ENCODE data around the gene OR10C1.
A peak's percentile ranks its signal among the peaks of the same experiment; 100 is the strongest.
"Not testable (repeated sequence)": the region's sequence is repeated elsewhere in the genome, so short reads cannot be mapped to it uniquely, and the experiment has no call there.

OR10C1 gene

DNA sequence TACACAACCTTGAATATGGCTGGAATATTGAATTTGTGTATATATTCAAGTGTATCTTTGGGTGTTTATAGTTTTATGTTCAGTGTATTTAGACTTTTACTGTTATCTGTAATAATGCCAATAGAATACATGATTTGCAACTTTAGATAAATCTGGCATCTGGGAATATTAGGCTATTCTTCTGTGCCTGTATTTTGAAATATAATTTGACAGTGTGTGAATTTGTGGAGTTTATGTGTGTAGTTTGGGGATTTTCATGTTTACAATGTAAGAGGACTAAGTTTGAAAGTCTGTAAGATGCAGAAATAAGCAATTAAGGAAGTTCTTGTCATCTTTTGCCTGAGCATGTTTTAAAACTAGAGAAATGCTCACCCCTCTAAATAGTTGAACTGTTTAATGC lies at the start of gene OR10C1:
TSS of gene OR10C1 (plus strand) at position 301 of the 400 bp plus-strand sequence. CDS start 710 bp downstream, outside the sequence.
- ATAC-seq, result no peak
- DNase-seq, result no peak

DNA sequence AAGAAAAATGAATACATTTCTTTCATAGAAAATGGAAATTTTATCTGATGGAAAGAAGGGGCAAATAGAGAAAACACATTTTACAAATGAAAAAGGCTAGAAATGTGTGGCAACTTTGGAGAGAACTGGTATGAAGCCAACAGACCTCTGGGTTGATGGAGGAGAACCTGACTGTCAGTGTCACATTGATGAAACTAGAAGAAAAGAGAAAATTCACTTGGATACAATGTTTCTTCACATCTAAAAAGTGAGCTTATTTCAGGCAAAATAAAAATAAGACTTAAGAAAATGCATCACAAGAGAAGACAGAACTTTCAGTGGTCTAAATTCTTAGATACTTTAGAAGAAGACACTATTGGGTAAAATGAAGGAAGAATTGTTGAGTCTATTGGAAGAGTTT lies 43.8 kb upstream of the OR10C1 start, which contains the start of gene OR12D2:
TSS of gene OR12D2 (plus strand) at position 301 of the 400 bp plus-strand sequence. CDS start 1,069 bp downstream, outside the sequence.
- no peak for DNase-seq
- ATAC-seq, result no peak

- no peak for DNase-seq
- ATAC-seq, result no peak
Observed at GRCh38 chr6:29399525-29399924, 39.6 kb upstream of the OR10C1 start.

GRCh38 chr6:29403801-29404200 lies 35.3 kb upstream of the OR10C1 start:
- ATAC-seq (no peak), DNase-seq (no peak)

DNA sequence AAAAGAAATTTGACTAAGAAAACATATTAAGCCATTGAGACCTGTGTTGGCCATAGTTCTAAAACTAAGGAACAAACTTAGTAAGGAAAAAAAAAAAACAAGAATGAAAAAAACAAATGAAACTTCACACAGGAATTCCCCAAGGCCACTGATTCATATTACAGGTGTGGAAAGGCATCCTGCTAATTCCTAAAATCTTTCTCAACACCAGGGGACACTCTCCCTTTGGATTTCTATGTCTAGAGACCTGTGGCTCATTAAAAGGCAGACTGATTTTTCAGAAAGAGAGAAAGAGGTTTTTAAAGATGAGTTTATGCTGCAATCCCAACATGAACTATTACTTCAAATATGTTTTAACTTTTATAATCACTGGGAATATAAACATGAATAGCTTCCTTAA lies 24.5 kb upstream of the OR10C1 start, which contains the start of gene OR12D1:
TSS of gene OR12D1 (plus strand) at position 341 of the 400 bp plus-strand sequence.
- no peak for ATAC-seq
- DNase-seq, result no peak

GRCh38 chr6:29419516-29419915 lies 19.6 kb upstream of the OR10C1 start:
- ATAC-seq (no peak), DNase-seq (no peak)

GRCh38 chr6:29424168-29424567 lies 14.9 kb upstream of the OR10C1 start:
- no peak for DNase-seq
- no peak for ATAC-seq

- DNase-seq (no peak), ATAC-seq (peak; percentile 32)
Observed at GRCh38 chr6:29424575-29424974, 14.5 kb upstream of the OR10C1 start.

- ATAC-seq (no peak), DNase-seq (no peak)
Observed at GRCh38 chr6:29425075-29425474, 14.0 kb upstream of the OR10C1 start.

GRCh38 chr6:29426654-29427053 lies 12.5 kb upstream of the OR10C1 start:
- no peak for DNase-seq
- ATAC-seq, result no peak

GRCh38 chr6:29436730-29437129 lies 2.4 kb upstream of the OR10C1 start:
- DNase-seq, ATAC-seq: not testable (repeated sequence)

DNA sequence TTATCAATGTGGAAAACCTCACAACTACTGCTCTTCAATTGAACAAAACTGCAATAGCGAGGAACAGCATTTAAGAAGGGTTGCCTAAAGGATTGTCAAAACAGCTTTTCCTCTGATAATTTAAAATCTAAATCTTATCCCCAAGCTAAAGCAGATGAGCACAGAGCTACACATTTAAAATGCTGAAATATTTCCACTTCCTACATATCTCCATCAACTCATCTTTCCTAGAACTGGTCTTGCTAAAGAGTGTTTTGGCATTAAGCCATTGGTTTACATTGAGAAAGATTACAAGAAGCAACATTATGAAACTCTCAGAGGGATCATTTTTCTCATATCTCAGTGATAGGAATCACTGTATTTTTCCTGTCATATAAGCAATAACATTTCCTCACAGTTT lies 3.6 kb downstream of the OR10C1 start:
- no peak for DNase-seq
- no peak for ATAC-seq

DNA sequence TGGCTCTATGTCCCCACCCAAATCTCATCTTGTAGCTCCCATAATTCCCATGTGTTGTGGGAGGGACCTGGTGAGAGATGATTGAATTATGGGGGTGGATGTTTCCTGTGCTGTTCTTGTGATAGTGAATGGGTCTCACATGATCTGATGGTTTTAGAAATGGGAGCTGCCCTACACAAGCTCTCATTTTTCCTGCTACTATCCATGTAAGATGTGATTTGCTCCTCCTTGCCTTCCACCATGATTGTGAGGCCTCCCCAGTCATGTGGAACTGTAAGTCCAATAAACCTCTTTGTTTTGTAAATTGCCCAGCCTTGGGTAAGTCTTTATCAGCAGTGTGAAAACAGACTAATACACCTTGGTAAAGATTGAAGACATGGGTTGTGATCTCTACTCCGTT lies 4.9 kb downstream of the OR10C1 start:
- ATAC-seq, result not testable (repeated sequence)

DNA sequence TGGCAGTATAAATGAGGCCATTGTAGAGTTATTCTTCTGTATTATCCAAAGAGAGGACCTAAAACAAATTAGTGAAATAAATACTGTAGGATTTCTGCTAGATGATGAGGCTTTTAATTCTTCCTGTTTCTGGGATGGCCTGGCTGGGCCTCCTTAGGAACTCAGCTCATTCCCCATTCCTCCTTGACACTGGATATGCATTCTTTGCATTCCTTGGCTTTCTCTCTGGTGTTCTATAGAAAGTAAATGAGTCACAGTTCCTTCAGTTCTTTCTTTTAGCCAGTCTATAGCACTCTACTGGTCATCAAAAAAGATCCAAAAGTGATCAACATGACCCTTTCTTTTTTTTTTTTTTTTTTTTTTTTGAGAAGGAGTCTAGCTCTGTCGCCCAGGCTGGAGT lies 8.6 kb downstream of the OR10C1 start:
- DNase-seq (no peak), ATAC-seq (no peak)

More for the DNA sequence above, 4.9 kb downstream of the OR10C1 start:
- not testable (repeated sequence) for DNase-seq

DNA sequence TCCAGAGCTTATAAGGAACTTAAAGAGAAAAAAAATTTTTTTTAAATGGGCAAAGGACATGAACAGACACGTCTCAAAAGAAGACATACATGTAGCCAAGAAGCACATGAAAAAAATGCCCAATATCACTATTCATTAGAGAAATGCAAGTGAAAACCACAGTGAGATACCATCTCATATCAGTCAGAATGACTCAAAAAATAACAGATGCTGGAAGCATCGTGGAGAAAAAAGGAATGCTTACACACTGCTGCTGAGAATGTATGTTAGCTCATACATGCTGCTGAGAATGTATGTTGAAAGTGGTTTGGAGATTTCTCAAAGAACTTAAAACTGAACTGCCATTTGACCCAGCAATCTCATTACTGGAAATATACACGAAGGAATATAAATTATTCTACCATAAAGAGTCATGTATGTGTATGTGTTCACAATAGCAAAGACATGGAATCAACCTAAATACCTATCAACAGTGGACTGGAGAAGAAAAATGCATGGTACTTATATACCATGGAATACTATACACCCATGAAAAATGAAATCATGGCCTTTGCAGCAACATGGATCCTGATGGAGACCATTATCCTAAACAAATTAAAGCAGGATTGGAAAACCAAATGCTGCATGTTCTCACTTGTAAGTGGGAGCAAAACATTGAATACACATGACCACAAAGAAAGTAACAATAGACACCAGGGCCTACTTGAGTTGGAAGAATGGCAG lies 12.5 kb downstream of the OR10C1 start:
- DNase-seq (no peak), ATAC-seq (no peak)

- no peak for ATAC-seq
- DNase-seq, result no peak
Observed at GRCh38 chr6:29456971-29457370, 17.9 kb downstream of the OR10C1 start, which contains the start of the genes OR11A1 and OR2H1. Gene OR11A1 (minus strand): TSS chr6:29457071. CDS start chr6:29427641, 29,430 bp downstream. Gene OR2H1 (plus strand): TSS chr6:29457155. CDS start chr6:29461770, 4,615 bp downstream.

GRCh38 chr6:29461021-29461814 lies 22.1 kb downstream of the OR10C1 start:
- no peak for DNase-seq
- no peak for ATAC-seq

DNA sequence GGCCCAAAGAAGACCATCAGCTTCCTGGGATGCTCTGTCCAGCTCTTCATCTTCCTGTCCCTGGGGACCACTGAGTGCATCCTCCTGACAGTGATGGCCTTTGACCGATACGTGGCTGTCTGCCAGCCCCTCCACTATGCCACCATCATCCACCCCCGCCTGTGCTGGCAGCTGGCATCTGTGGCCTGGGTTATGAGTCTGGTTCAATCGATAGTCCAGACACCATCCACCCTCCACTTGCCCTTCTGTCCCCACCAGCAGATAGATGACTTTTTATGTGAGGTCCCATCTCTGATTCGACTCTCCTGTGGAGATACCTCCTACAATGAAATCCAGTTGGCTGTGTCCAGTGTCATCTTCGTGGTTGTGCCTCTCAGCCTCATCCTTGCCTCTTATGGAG lies 22.9 kb downstream of the OR10C1 start:
- no peak for DNase-seq
- ATAC-seq, result no peak

GRCh38 chr6:29465279-29465678 lies 26.2 kb downstream of the OR10C1 start:
- ATAC-seq, result no peak

DNA sequence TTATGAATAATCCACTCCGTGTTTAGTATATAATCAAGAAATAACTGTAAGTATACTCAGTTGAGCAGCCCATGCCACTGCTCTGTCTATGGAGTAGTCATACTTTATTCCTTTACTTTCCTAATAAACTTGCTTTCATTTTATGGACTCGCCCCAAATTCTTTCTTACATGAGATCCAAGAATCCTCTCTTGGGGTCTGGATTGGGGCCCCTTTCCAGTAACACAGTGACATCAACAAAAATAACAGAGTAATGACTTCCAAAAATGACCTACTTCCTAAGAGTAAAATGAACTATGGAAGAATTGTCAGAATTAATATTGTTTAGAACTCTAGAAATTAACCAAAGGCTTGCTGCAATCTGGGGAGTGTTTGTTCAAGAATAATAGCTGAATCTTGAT lies 26.7 kb downstream of the OR10C1 start:
- ATAC-seq (no peak), DNase-seq (no peak)

More at GRCh38 chr6:29465279-29465678, 26.2 kb downstream of the OR10C1 start:
- DNase-seq, result no peak

GRCh38 chr6:29466241-29466640 lies 27.1 kb downstream of the OR10C1 start:
- no peak for DNase-seq
- no peak for ATAC-seq

- DNase-seq (no peak), ATAC-seq (no peak)
Observed at GRCh38 chr6:29474996-29475395, 35.9 kb downstream of the OR10C1 start.

DNA sequence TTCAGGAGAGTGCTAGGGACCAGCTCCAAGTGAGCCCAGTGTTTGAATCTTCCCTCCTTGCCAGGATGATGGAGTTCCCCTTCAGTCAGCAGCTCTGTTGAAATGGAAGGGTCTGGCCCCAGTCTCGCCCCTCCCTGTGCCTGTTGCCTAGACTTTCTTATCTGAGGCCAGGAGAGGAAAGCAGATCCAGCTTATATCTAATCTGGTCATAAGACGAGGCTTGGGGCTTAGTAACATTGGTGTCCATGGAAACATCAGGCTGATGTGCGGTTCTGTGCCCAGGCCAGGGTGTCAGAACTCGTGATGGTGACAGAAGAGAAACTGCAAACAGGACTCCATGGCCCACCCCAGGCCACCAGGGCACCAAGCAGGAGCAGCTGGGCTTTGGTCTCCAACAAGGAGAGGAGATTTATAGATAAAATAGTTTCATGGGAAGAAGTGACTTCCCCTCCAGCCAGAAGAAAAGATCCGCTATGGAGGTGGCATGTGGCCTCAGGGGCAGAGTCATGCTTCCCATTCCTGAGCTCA lies 38.9 kb downstream of the OR10C1 start:
- ATAC-seq (no peak), DNase-seq (no peak)

All from stimulated activated naive CD8-positive, alpha-beta T cell treated with anti-CD3 and anti-CD28 coated beads, Interleukin-15, Interleukin-2, amounts not matched to agents 100 U/mL and 50 U/mL, for 24 hours (primary cell).